ENCODE measurements around the gene ANKRD27.

GRCh38 chr19:32611161-32611560, 63.8 kb downstream of the ANKRD27 start:
- TF ChIP-seq CTCF (IDR thresholded peaks at IDR 0.05), result no peak
- TF ChIP-seq POLR2A (IDR thresholded peaks at IDR 0.05), result no peak
